Chondrocyte (in vitro differentiated cells): ENCODE results near the gene LMBRD2. TPM values are rescaled to one million over a fixed set of nuclear protein-coding genes. Genes with fewer than 3 reads are reported as not detected.

Source experiments
- DNase-seq: peaks from one replicate; pipeline ENCODE4 v3.0.0; 2021; ENCODE audit warnings: mixed read lengths, low spot score
- H3K27ac Mint-ChIP-seq: one replicate; pipeline ENCODE4 v1.8.0; 2021; ENCODE audit warnings: mild to moderate bottlenecking, moderate library complexity, mixed read lengths; ENCODE audit not compliant: unreplicated experiment
- H3K27me3 Mint-ChIP-seq: 2 replicates; pipeline ENCODE4 v1.8.0; 2021; ENCODE audit warnings: low read depth, mixed read lengths
- H3K36me3 Mint-ChIP-seq: 2 replicates; pipeline ENCODE4 v1.8.0; 2021; ENCODE audit warnings: low read depth, mixed read lengths
- H3K4me1 Mint-ChIP-seq: 2 replicates; pipeline ENCODE4 v1.8.0; 2021; ENCODE audit warnings: low read depth, mild to moderate bottlenecking, mixed read lengths
- H3K4me3 Mint-ChIP-seq: one replicate; pipeline ENCODE4 v1.8.0; 2021; ENCODE audit warnings: mild to moderate bottlenecking, moderate library complexity, mixed read lengths; ENCODE audit not compliant: unreplicated experiment
- H3K9me3 Mint-ChIP-seq: 2 replicates; pipeline ENCODE4 v1.8.0; 2021; ENCODE audit warnings: low read depth, mixed read lengths
- total RNA-seq: library from RNA; stranded (reverse); gene quantifications from 3 replicates; pipeline ENCODE4 v1.2.1, GENCODE V29; 2021
- TF ChIP-seq, protein P1 (sequence below): fragments of 200-600 bp; sonication (generic); IDR thresholded peaks from 2 replicates; pipeline ENCODE4 v1.5.0; 2021; ENCODE audit warnings: antibody characterized with exemption, mild to moderate bottlenecking, moderate library complexity

Gene LMBRD2
- total RNA-seq, 1 donor from 2014 or later = 11.6 TPM

DNA sequence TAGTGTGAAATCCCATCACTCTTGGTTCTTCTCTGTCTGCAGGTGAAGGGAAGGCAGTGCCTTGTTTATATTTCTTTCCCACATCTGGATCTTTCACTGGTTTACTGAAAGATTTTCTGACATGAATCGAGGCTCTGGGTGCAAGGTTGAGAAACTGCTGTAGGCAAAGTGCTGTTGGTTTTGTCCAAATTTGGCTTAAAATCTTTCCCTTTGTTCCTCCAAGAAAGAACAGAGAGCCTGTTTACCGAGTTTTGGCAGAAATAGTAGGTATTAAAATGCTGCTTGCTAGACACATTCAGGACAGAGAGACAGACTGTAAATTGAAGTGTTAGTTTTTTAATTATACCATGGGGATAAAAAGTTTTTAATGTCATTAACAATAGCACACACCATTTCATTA is 21.7 kb upstream of the LMBRD2 start:
- Mint-ChIP-seq H3K27me3 (no peaks in the 10 kb centered on the region), H3K36me3 (peaks cover 23% of the 10 kb centered on the region), H3K9me3 (no peaks in the 10 kb centered on the region), H3K27ac (no peak overlapping the region), H3K4me1 (peaks cover 3% of the 10 kb centered on the region), H3K4me3 (no peak overlapping the region)
- DNase-seq = no peak
- TF ChIP-seq, protein P1, sequence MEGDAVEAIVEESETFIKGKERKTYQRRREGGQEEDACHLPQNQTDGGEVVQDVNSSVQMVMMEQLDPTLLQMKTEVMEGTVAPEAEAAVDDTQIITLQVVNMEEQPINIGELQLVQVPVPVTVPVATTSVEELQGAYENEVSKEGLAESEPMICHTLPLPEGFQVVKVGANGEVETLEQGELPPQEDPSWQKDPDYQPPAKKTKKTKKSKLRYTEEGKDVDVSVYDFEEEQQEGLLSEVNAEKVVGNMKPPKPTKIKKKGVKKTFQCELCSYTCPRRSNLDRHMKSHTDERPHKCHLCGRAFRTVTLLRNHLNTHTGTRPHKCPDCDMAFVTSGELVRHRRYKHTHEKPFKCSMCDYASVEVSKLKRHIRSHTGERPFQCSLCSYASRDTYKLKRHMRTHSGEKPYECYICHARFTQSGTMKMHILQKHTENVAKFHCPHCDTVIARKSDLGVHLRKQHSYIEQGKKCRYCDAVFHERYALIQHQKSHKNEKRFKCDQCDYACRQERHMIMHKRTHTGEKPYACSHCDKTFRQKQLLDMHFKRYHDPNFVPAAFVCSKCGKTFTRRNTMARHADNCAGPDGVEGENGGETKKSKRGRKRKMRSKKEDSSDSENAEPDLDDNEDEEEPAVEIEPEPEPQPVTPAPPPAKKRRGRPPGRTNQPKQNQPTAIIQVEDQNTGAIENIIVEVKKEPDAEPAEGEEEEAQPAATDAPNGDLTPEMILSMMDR = no peak

DNA sequence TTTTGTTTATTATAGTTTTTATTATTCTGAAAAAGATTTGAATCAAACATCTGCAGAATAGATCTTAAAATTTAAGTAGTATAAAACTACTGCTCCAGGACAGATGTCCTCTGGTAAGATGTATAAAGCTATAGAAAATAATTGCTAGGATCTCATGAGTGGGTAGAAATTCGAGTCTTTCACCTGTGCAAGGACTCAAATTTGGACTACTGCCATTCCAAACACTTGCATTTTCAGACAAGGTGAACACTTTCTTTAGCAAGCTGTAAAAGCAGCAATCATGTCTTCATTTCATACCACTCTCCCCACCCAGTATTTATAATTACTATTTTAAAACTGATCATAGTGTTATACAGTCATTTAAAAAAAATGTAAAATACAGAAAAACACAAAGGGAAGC is 20.9 kb upstream of the LMBRD2 start:
- Mint-ChIP-seq H3K4me3 (no peak overlapping the region), H3K27ac (no peak overlapping the region), H3K36me3 (peaks cover 30% of the 10 kb centered on the region), H3K4me1 (peaks cover 3% of the 10 kb centered on the region), H3K27me3 (no peaks in the 10 kb centered on the region), H3K9me3 (no peaks in the 10 kb centered on the region)
- TF ChIP-seq, protein P1 = no peak
- no peak for DNase-seq

DNA sequence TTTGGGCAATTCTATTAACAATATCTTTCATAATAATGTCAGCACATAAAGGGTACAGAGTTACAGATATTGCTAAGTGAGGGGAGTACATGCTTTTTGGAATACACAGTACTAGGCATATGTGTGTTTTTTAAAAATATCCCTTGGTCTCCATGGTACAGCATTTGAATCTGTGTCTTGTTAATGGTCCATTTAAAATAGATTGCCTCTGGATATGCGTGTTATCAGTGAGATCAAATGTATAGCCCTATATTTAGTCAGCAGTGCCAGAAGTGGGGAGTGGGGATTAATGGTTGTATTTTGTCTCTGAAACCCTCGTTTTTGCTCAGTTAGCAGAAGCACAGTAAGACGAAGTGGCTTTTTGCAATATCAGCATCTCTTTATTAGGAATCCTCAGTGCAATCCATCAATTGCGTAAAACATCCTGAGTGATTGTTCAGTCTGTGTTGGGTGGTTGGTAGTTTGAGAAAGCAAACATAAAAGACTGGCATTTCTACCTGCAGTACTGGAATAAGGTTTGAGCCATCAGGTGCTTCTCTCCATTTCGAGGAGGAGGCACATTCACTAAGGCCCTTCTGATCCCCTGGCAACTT is 19.2 kb upstream of the LMBRD2 start:
- H3K9me3 Mint-ChIP-seq = no peaks in the 10 kb centered on the region
- DNase-seq = no peak
- H3K4me1 Mint-ChIP-seq = peaks cover 3% of the 10 kb centered on the region
- TF ChIP-seq, protein P1 = no peak
- H3K27me3 Mint-ChIP-seq = no peaks in the 10 kb centered on the region
- peaks cover 39% of the 10 kb centered on the region for H3K36me3 Mint-ChIP-seq
- no peak overlapping the region for H3K27ac Mint-ChIP-seq
- H3K4me3 Mint-ChIP-seq = no peak overlapping the region

DNA sequence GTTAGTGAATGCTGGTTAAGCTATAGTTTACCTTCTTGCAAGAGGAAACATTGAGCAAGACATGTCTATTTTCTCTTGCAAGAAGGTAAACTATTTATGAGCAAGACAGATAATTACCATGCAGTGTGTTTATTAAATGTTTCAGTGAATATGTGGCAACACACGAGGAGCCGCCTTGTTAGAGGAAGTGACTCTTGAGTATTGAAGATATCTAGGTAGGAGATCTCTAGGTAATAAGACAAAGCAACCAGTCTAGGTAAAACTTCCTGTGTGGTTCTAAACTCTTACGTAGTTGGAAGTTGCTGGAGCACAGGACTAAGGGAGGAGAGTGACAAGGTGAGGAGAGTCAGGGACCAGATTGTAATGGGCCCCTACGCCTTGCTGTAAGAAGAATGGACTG is 17.1 kb upstream of the LMBRD2 start:
- H3K27me3 Mint-ChIP-seq = no peaks in the 10 kb centered on the region
- TF ChIP-seq, protein P1 = no peak
- no peak overlapping the region for H3K27ac Mint-ChIP-seq
- no peaks in the 10 kb centered on the region for H3K9me3 Mint-ChIP-seq
- H3K36me3 Mint-ChIP-seq = peaks cover 31% of the 10 kb centered on the region
- no peak for DNase-seq
- H3K4me1 Mint-ChIP-seq = peaks cover 2% of the 10 kb centered on the region
- no peak overlapping the region for H3K4me3 Mint-ChIP-seq

DNA sequence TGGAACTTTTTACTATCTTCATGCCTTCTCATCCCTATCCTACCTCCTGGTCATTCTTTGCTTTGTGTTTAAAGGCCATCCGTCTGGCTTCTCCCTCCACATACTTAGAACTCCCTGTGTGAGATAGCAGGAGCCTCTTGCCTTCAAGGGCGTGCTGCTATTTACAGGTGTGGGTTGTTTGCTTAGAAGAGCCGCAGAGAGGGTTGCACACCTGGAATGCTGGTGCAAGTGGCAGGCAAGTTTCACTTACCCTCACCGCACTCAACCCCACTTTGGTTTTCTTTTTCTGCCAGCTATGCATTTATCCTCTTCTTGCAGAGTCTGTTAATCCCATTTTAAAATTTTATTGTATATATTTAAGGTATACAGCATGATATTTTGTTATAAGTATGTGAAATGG is 12.8 kb upstream of the LMBRD2 start:
- Mint-ChIP-seq H3K9me3 (no peaks in the 10 kb centered on the region), H3K36me3 (peaks cover 39% of the 10 kb centered on the region), H3K4me1 (peaks cover 13% of the 10 kb centered on the region), H3K27ac (no peak overlapping the region), H3K27me3 (no peaks in the 10 kb centered on the region), H3K4me3 (no peak overlapping the region)
- DNase-seq = no peak
- TF ChIP-seq, protein P1 = no peak
